ENCODE results near the gene CEMP1.

Gene CEMP1

GRCh38 chr16:2483939-2484897, 47.0 kb downstream of the CEMP1 start:
- DNase-seq (ENCODE audit: low read depth): no peak

- DNase-seq (ENCODE audit: low read depth): no peak
These were observed 48.3 kb downstream of the CEMP1 start for GRCh38 chr16:2482708-2483534.

- no peak for DNase-seq (ENCODE audit: low read depth)
These were observed 49.0 kb downstream of the CEMP1 start for GRCh38 chr16:2482249-2482648.

GRCh38 chr16:2481676-2482075, 49.5 kb downstream of the CEMP1 start:
- DNase-seq (ENCODE audit: low read depth): no peak

GRCh38 chr16:2480948-2481347, 50.3 kb downstream of the CEMP1 start:
- DNase-seq (ENCODE audit: low read depth): no peak
